Amniotic epithelial cell (primary cell): Measurements from ENCODE around the gene KIF24.
"Not testable (repeated sequence)": the region's sequence is repeated elsewhere in the genome, so short reads cannot be mapped to it uniquely, and the experiment has no call there.

Source experiments
- DNase-seq: peaks from one replicate; pipeline ENCODE4 v3.0.0-alpha.2; 2010; ENCODE audit warnings: low read depth

Gene KIF24

GRCh38 chr9:34365282-34365681 is 36.2 kb upstream of the KIF24 start:
- DNase-seq: no peak

- no peak for DNase-seq
Measured at GRCh38 chr9:34363619-34364351, 34.7 kb upstream of the KIF24 start.

GRCh38 chr9:34362614-34363214 is 33.6 kb upstream of the KIF24 start:
- DNase-seq: no peak

GRCh38 chr9:34352957-34353356 is 23.9 kb upstream of the KIF24 start:
- DNase-seq: not testable (repeated sequence)

- not testable (repeated sequence) for DNase-seq
Measured at GRCh38 chr9:34352122-34352652, 23.1 kb upstream of the KIF24 start.

- DNase-seq: no peak
Measured at GRCh38 chr9:34349324-34349723, 20.3 kb upstream of the KIF24 start.

- no peak for DNase-seq
Measured at GRCh38 chr9:34347800-34348158, 18.7 kb upstream of the KIF24 start.

- DNase-seq: no peak
Measured at GRCh38 chr9:34346873-34347799, 18.1 kb upstream of the KIF24 start.

GRCh38 chr9:34343605-34344004 is 14.5 kb upstream of the KIF24 start:
- DNase-seq: no peak

GRCh38 chr9:34343090-34343489 is 14.0 kb upstream of the KIF24 start:
- DNase-seq: no peak

- DNase-seq: no peak
Measured at GRCh38 chr9:34341659-34342295, 12.7 kb upstream of the KIF24 start.

GRCh38 chr9:34338665-34339385 is 9.8 kb upstream of the KIF24 start:
- DNase-seq: no peak

GRCh38 chr9:34338079-34338478 is 9.0 kb upstream of the KIF24 start:
- DNase-seq: not testable (repeated sequence)

- peak; percentile 7 for DNase-seq
Measured at GRCh38 chr9:34337403-34337802, 8.3 kb upstream of the KIF24 start.

- no peak for DNase-seq
Measured at GRCh38 chr9:34335376-34335775, 6.3 kb upstream of the KIF24 start.

GRCh38 chr9:34334916-34335315 is 5.8 kb upstream of the KIF24 start:
- DNase-seq: no peak

- no peak for DNase-seq
Measured at GRCh38 chr9:34334337-34334824, 5.3 kb upstream of the KIF24 start.

- no peak for DNase-seq
Measured at GRCh38 chr9:34333836-34334235, 4.8 kb upstream of the KIF24 start.

- peak; percentile 50 for DNase-seq
Measured at GRCh38 chr9:34332076-34332964, 3.3 kb upstream of the KIF24 start.

- no peak for DNase-seq
Measured at GRCh38 chr9:34331196-34331595, 2.1 kb upstream of the KIF24 start.
